HepG2 (cell line): Measurements from ENCODE around the gene YWHAQ. TPM values are rescaled to one million over a fixed set of nuclear protein-coding genes. Genes with fewer than 3 reads are reported as not detected.

ENCODE experiments used
- CEBPG ChIP-seq: IDR thresholded peaks from 2 replicates; pipeline ENCODE4 v1.6.1; 2016
- MBNL3 ChIP-seq: fragments of 250-450 bp; sonication (Bioruptor Pico); conservative IDR thresholded peaks from 2 replicates; pipeline ENCODE4 v1.8.0; 2022; ENCODE audit warnings: mild to moderate bottlenecking, inconsistent platforms
- PATZ1 ChIP-seq: sonication (generic); formaldehyde crosslinking; IDR thresholded peaks from 2 replicates; pipeline ENCODE4 v1.4.0; 2020; ENCODE audit warnings: missing genetic modification reagents
- RARA ChIP-seq: IDR thresholded peaks from 2 replicates; pipeline ENCODE4 v1.6.1; 2016; ENCODE audit warnings: missing genetic modification reagents, missing compliant biosample characterization
- SALL1 ChIP-seq: sonication (generic); formaldehyde crosslinking; IDR thresholded peaks from 2 replicates; pipeline ENCODE4 v1.8.0; 2022; ENCODE audit warnings: mild to moderate bottlenecking, missing genetic modification reagents
- SOX6 ChIP-seq, 2 experiments: fragments of 450-650 bp in 1 of 2; sonication (generic) in 1 of 2; formaldehyde crosslinking in 1 of 2; IDR thresholded peaks; 2 replicates each; pipeline versions ENCODE4 v1.4.0 to v1.6.1; 2017 to 2020; ENCODE audit warnings: antibody characterized with exemption in 1 of 2, mild to moderate bottlenecking in 1 of 2, missing genetic modification reagents in 1 of 2
- ZC3H13 ChIP-seq: sonication (generic); formaldehyde crosslinking; IDR thresholded peaks from 2 replicates; pipeline ENCODE4 v1.8.1; 2023; ENCODE audit warnings: mild to moderate bottlenecking, missing genetic modification reagents, moderate library complexity
- polyA plus RNA-seq, 8 experiments: library from polyadenylated mRNA; depleted of rRNA in 3 of 8; stranded (reverse) in 7 of 8; unstranded in 1 of 8; fragments of >200 nt; fragmentation: Illumina TruSeq in 4 of 8; extraction: Trizol in 4 of 8; gene quantifications; 2 replicates each; pipeline versions ENCODE4 v1.2.1 to v1.2.3, GENCODE V29; 2011 to 2016; ENCODE audit warnings: low read depth in 4 of 8, missing spikeins in 1 of 8, mixed read lengths in 1 of 8; ENCODE audit not compliant: insufficient read depth in 1 of 8
- total RNA-seq, 5 experiments: library from RNA; depleted of rRNA; stranded (reverse); fragments of >200 nt; fragmentation: Illumina TruSeq; extraction: Trizol; gene quantifications; 2 replicates each; pipeline ENCODE4 v1.2.3, GENCODE V29; 2016; ENCODE audit warnings: low read depth in 1 of 5
- TF ChIP-seq, protein P1 (sequence below): sonication (generic); formaldehyde crosslinking; IDR thresholded peaks from 2 replicates; pipeline ENCODE4 v1.5.1; 2020; ENCODE audit warnings: mild to moderate bottlenecking, missing genetic modification reagents, moderate library complexity
- TF ChIP-seq, protein P2 (sequence below): sonication (generic); IDR thresholded peaks from 2 replicates; pipeline ENCODE4 v1.6.1; 2016; ENCODE audit warnings: low read depth, borderline replicate concordance

The YWHAQ gene
- total and polyA plus RNA-seq, 2 of the 13 experiments (the other 11 are each of a cell fraction or from before 2014, with no cell fraction given) = 160 to 304 TPM

DNA sequence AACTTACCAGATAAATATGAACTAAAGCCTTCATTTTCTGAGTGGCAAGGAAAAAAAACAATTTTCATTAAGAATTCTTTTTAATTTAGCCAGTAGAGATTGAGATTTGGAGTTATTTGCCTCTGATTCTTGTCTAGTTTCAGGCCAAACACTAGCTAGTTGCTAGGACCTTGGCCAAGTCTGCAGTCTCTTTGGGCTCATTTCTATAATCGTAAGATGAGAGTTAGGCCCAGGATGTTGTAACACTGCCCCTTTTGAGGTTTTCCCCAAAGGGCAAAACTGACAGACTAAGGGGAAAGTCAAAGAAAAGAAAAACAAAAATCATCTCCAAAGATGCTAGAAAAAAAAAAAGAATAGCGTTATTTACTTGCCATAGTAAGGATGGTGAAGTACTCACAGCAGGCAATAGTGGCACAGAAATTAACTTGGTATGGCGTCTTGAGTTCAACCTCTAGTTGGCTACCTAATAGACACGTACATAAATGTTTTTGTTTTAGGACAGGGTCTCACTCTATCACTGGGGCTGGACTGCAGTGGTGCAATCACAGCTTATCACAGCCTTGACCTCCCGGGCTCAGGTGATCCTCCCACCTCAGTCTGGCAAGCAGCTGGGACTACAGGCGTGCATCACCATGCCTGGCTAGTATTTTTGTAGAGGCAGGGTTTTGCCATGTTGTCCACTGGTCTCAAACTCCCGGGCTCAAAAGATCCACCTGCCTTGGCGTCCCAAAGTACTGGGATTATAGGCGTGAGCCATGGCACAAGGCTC lies 52.1 kb downstream of the YWHAQ start (continued):
- TF ChIP-seq, protein P1, sequence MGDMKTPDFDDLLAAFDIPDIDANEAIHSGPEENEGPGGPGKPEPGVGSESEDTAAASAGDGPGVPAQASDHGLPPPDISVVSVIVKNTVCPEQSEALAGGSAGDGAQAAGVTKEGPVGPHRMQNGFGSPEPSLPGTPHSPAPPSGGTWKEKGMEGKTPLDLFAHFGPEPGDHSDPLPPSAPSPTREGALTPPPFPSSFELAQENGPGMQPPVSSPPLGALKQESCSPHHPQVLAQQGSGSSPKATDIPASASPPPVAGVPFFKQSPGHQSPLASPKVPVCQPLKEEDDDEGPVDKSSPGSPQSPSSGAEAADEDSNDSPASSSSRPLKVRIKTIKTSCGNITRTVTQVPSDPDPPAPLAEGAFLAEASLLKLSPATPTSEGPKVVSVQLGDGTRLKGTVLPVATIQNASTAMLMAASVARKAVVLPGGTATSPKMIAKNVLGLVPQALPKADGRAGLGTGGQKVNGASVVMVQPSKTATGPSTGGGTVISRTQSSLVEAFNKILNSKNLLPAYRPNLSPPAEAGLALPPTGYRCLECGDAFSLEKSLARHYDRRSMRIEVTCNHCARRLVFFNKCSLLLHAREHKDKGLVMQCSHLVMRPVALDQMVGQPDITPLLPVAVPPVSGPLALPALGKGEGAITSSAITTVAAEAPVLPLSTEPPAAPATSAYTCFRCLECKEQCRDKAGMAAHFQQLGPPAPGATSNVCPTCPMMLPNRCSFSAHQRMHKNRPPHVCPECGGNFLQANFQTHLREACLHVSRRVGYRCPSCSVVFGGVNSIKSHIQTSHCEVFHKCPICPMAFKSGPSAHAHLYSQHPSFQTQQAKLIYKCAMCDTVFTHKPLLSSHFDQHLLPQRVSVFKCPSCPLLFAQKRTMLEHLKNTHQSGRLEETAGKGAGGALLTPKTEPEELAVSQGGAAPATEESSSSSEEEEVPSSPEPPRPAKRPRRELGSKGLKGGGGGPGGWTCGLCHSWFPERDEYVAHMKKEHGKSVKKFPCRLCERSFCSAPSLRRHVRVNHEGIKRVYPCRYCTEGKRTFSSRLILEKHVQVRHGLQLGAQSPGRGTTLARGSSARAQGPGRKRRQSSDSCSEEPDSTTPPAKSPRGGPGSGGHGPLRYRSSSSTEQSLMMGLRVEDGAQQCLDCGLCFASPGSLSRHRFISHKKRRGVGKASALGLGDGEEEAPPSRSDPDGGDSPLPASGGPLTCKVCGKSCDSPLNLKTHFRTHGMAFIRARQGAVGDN (CRISPR knock-in tag) = 0 out of 2 replicates have a peak, but pooled peaks have one; percentile 8
- TF ChIP-seq ZC3H13 (no peak), PATZ1 (CRISPR knock-in tag) (0 out of 2 replicates have a peak, but pooled peaks have one; percentile 10), RARA (CRISPR knock-in tag) (peak; percentile 78), MBNL3 (CRISPR knock-in tag) (no peak), SOX6 (IDR thresholded peaks at IDR 0.05) (no peak), SOX6 (CRISPR knock-in tag; IDR thresholded peaks at IDR 0.05) (peak; percentile 42; the same call in 1 of the 2 replicates), SALL1 (CRISPR knock-in tag) (peak; percentile 78), CEBPG (CRISPR knock-in tag) (peak; percentile 81)
- TF ChIP-seq, protein P2, sequence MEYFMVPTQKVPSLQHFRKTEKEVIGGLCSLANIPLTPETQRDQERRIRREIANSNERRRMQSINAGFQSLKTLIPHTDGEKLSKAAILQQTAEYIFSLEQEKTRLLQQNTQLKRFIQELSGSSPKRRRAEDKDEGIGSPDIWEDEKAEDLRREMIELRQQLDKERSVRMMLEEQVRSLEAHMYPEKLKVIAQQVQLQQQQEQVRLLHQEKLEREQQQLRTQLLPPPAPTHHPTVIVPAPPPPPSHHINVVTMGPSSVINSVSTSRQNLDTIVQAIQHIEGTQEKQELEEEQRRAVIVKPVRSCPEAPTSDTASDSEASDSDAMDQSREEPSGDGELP = peak; percentile 78; the same call in 1 of the 2 replicates
